CD4-positive, alpha-beta T cell (primary cell): ENCODE results near the gene ANXA6. TPM values are rescaled to one million over a fixed set of nuclear protein-coding genes. Genes with fewer than 3 reads are reported as not detected.

Experiments used
- ATAC-seq: fragments of 200-7000 bp; cut with Tn5 transposase; one replicate; pipeline ENCODE4 v1.10.0; 2022; ENCODE audit warnings: mild to moderate bottlenecking; ENCODE audit not compliant: poor library complexity
- CTCF ChIA-PET: fragments of 350-600 bp; sonication (Branson Sonifier 250); formaldehyde crosslinking; loops from one replicate; lab custom pipeline; 2021; ENCODE audit warnings: antibody characterized with exemption, inconsistent platforms; lab: Charles Lee
- POLR2A ChIA-PET: fragments of 350-600 bp; sonication (Branson Sonifier 250); formaldehyde crosslinking; loops from one replicate; lab custom pipeline; 2021; ENCODE audit warnings: antibody characterized with exemption, inconsistent platforms; lab: Charles Lee
- DNase-seq, 14 experiments: peaks; one replicate each; pipeline ENCODE4 v3.0.0-alpha.2; 2013 to 2020; ENCODE audit warnings: mixed read lengths in 2 of 14
- H3K27ac ChIP-seq, 2 donors: one replicate each; pipeline versions ENCODE4 v1.5.1 to v1.7.0; 2013; ENCODE audit warnings: low read length in 2 of 2, low read depth in 1 of 2, mild to moderate bottlenecking in 1 of 2
- H3K27me3 ChIP-seq, 2 experiments: 1 replicate in 1 of 2; 2 replicates in 1 of 2; pipeline versions ENCODE4 v1.6.1 to v1.7.0; 2013; ENCODE audit warnings: low read length in 2 of 2, control low read depth in 1 of 2, mild to moderate bottlenecking in 1 of 2, moderate library complexity in 1 of 2; ENCODE audit not compliant: insufficient read depth in 2 of 2, control insufficient read depth in 1 of 2
- H3K36me3 ChIP-seq: one replicate; pipeline ENCODE4 v1.6.1; 2013; ENCODE audit warnings: low read length, control low read depth; ENCODE audit not compliant: insufficient read depth
- H3K4me1 ChIP-seq: one replicate; pipeline ENCODE4 v1.6.1; 2013; ENCODE audit warnings: low read length, control low read depth; ENCODE audit not compliant: insufficient read depth
- H3K4me3 ChIP-seq: one replicate; pipeline ENCODE4 v1.5.1; 2013; ENCODE audit warnings: mild to moderate bottlenecking, low read length, moderate library complexity
- H3K9me3 ChIP-seq, 2 experiments: 1 replicate in 1 of 2; 2 replicates in 1 of 2; pipeline versions ENCODE4 v1.6.1 to v1.7.0; 2013; ENCODE audit warnings: low read length in 2 of 2, mild to moderate bottlenecking in 2 of 2, control low read depth in 1 of 2, moderate library complexity in 1 of 2; ENCODE audit not compliant: control insufficient read depth in 1 of 2, insufficient read depth in 1 of 2
- H3K27ac Mint-ChIP-seq: one replicate; pipeline ENCODE4 v1.8.0; 2020; ENCODE audit warnings: mixed read lengths
- H3K27me3 Mint-ChIP-seq: one replicate; pipeline ENCODE4 v1.8.0; 2021; ENCODE audit warnings: mixed read lengths
- H3K36me3 Mint-ChIP-seq: one replicate; pipeline ENCODE4 v1.8.0; 2021; ENCODE audit warnings: low read depth, mixed read lengths
- H3K4me1 Mint-ChIP-seq: one replicate; pipeline ENCODE4 v1.8.0; 2021; ENCODE audit warnings: low read depth, mixed read lengths
- H3K4me3 Mint-ChIP-seq: one replicate; pipeline ENCODE4 v1.8.0; 2020; ENCODE audit warnings: mild to moderate bottlenecking, mixed read lengths
- H3K9me3 Mint-ChIP-seq: one replicate; pipeline ENCODE4 v1.8.0; 2020; ENCODE audit warnings: mixed read lengths
- intact Hi-C, 2 experiments: fragments of 100-400 bp; cut with DNase I in 1 of 2; cut with micrococcal nuclease in 1 of 2; formaldehyde crosslinking; loops; one replicate each; pipeline versions ENCODE4 v1.15.1 to v1.9.0; 2023 to 2025; cut with DNase I, micrococcal nuclease
- total RNA-seq, 174 experiments: library from RNA in 2 of 174; stranded (reverse) in 2 of 174; gene quantifications; one replicate each; pipeline ENCODE4 v1.2.3 and lab custom pipeline; 2021 to 2026
- TF ChIP-seq, protein P1 (sequence below): fragments of 200-600 bp; IDR thresholded peaks from one replicate; pipeline ENCODE4 v1.8.0; 2022; ENCODE audit warnings: antibody characterized with exemption, mild to moderate bottlenecking

ANXA6 gene
- total RNA-seq, 2 experiments from 2014 or later: 108 to 130 TPM

- Mint-ChIP-seq H3K36me3 (peaks cover 26% of the 10 kb centered on the region), H3K27ac (peak overlapping the region; percentile 24), H3K27me3 (no peaks in the 10 kb centered on the region), H3K4me3 (no peak overlapping the region), H3K9me3 (no peaks in the 10 kb centered on the region), H3K4me1 (peaks cover 34% of the 10 kb centered on the region)
- TF ChIP-seq, protein P1, sequence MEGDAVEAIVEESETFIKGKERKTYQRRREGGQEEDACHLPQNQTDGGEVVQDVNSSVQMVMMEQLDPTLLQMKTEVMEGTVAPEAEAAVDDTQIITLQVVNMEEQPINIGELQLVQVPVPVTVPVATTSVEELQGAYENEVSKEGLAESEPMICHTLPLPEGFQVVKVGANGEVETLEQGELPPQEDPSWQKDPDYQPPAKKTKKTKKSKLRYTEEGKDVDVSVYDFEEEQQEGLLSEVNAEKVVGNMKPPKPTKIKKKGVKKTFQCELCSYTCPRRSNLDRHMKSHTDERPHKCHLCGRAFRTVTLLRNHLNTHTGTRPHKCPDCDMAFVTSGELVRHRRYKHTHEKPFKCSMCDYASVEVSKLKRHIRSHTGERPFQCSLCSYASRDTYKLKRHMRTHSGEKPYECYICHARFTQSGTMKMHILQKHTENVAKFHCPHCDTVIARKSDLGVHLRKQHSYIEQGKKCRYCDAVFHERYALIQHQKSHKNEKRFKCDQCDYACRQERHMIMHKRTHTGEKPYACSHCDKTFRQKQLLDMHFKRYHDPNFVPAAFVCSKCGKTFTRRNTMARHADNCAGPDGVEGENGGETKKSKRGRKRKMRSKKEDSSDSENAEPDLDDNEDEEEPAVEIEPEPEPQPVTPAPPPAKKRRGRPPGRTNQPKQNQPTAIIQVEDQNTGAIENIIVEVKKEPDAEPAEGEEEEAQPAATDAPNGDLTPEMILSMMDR: no peak
- POLR2A ChIA-PET: no interaction called here
- Histone ChIP-seq H3K4me1 (peaks cover 6% of the 10 kb centered on the region), H3K9me3 (no peaks in the 10 kb centered on the region), H3K4me3 (no peak overlapping the region), H3K36me3 (peaks cover 19% of the 10 kb centered on the region), H3K27ac (no peak overlapping the region), H3K27me3 (no peaks in the 10 kb centered on the region)
- intact Hi-C loops: no loop called here
- CTCF ChIA-PET: no interaction called here
- ATAC-seq (no peak), DNase-seq (no peak)
Measured at GRCh38 chr5:151174612-151175101, 17.1 kb upstream of the ANXA6 start.

DNA sequence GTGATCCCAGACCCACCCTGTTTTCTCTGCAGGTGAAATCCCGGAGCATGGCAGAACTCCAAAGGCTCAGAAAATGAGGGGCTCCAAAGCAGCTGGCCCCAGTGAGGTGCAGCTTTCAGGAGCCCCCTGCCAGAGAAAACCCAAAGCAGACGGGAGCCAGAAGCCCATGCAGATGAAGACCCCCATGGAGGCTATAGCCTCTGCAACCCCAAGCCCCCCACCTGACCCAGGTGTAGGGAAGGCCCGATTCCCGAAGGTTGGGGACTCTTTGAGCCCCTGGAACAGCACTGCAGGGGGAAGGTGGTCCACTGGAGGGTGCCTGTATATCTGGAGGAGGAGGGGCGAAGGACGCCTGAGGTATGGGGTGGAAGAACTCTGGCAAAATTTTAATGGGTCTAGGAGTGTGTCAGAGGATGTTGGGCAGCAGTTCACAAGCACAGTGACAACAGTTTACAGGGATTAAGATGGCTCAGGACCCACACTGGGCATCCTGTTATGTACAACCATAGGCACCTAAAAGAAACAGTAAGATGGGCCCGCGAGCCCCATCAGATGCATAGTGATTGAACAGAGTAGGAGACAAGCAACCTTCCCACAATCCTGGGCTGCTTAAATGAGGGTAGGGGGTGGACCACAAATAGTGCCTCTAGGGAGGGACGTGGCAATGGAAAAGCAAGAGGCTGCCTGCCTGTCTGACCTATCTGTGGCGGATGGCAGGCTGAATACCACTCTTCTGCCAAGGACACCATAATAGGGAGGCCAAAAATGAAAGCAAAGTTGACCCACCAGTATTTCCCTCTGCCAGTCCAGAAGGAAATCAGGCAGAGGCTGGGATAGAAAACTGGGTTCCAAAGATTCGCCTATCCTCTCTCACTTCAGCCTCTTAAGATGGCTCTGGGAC lies 16.4 kb upstream of the ANXA6 start:
- Histone ChIP-seq H3K27ac (no peak overlapping the region), H3K9me3 (no peaks in the 10 kb centered on the region), H3K27me3 (no peaks in the 10 kb centered on the region), H3K4me3 (no peak overlapping the region), H3K4me1 (peaks cover 4% of the 10 kb centered on the region), H3K36me3 (peaks cover 14% of the 10 kb centered on the region)
- TF ChIP-seq, protein P1: no peak
- POLR2A ChIA-PET: no interaction called here
- H3K4me3 Mint-ChIP-seq: no peak overlapping the region
- no peaks in the 10 kb centered on the region for H3K9me3 Mint-ChIP-seq
- intact Hi-C loops: no loop called here
- peaks cover 19% of the 10 kb centered on the region for H3K36me3 Mint-ChIP-seq
- CTCF ChIA-PET: interaction anchor here (1.1 to 2.3 kb wide), 2 partner anchors 65 to 126 kb away, joined by 3 to 7 read pairs; no protein-coding TSS in a partner anchor
- ATAC-seq (no peak), DNase-seq (no peak)
- H3K27ac Mint-ChIP-seq: peak overlapping the region; percentile 24
- peaks cover 33% of the 10 kb centered on the region for H3K4me1 Mint-ChIP-seq
- H3K27me3 Mint-ChIP-seq: no peaks in the 10 kb centered on the region

DNA sequence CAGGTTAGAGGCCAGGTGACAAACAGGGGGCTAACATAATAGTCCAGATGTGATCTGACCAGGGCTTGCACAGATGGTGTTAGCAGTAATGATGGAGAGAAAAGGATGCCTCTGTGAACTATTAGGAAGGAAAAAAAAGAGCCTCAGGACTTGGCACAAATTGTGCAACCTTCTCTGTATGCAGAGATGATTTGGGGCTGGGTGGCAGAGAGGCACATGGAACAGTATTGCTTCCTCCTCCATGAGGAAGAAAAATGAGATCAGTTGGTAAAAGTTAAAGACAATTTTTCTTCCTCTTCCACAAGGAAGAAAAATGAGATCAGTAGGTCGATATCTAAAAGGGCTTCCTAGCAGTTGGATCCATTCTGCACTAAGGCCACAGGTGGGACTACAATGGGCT lies 13.9 kb upstream of the ANXA6 start:
- Histone ChIP-seq H3K27ac (no peak overlapping the region), H3K9me3 (no peaks in the 10 kb centered on the region), H3K4me3 (no peak overlapping the region), H3K27me3 (no peaks in the 10 kb centered on the region), H3K4me1 (peaks cover 4% of the 10 kb centered on the region), H3K36me3 (no peaks in the 10 kb centered on the region)
- Mint-ChIP-seq H3K4me1 (peaks cover 22% of the 10 kb centered on the region), H3K9me3 (no peaks in the 10 kb centered on the region), H3K27me3 (no peaks in the 10 kb centered on the region), H3K27ac (peak overlapping the region; percentile 75), H3K4me3 (no peak overlapping the region), H3K36me3 (no peaks in the 10 kb centered on the region)
- ATAC-seq (no peak), DNase-seq (no peak)
- TF ChIP-seq, protein P1: no peak
- intact Hi-C loops: no loop called here
- ChIA-PET CTCF (interaction anchor here (0.6 to 11.2 kb wide), 2 partner anchors 46 to 48 kb away, joined by 3 to 151 read pairs; no protein-coding TSS in a partner anchor), POLR2A (interaction anchor here (0.6 to 1.6 kb wide), 2 partner anchors 28 to 46 kb away, joined by 5 to 6 read pairs; no protein-coding TSS in a partner anchor)
